Parathyroid adenoma (tissue), 2 donors: Measurements from ENCODE around the gene RAB36.

Experiments
- H2AFZ ChIP-seq: fragments of 300-600 bp; sonication (generic); one replicate; pipeline ENCODE4 v1.7.0; 2017; ENCODE audit warnings: antibody characterized with exemption, mild to moderate bottlenecking
- H3K27ac ChIP-seq: fragments of 300-600 bp; sonication (generic); one replicate; pipeline ENCODE4 v1.7.0; 2017
- H3K27me3 ChIP-seq: fragments of 300-600 bp; sonication (generic); one replicate; pipeline ENCODE4 v1.7.0; 2017; ENCODE audit warnings: low read length; ENCODE audit not compliant: control insufficient read depth, insufficient read depth
- H3K36me3 ChIP-seq: fragments of 300-600 bp; sonication (generic); one replicate; pipeline ENCODE4 v1.7.0; 2017; ENCODE audit warnings: low read length; ENCODE audit not compliant: control insufficient read depth, insufficient read depth
- H3K4me1 ChIP-seq: fragments of 300-600 bp; sonication (generic); one replicate; pipeline ENCODE4 v1.7.0; 2017; ENCODE audit warnings: control low read depth
- H3K4me2 ChIP-seq: fragments of 300-600 bp; sonication (generic); one replicate; pipeline ENCODE4 v1.7.0; 2017; ENCODE audit warnings: low read length
- H3K4me3 ChIP-seq: fragments of 300-600 bp; sonication (generic); one replicate; pipeline ENCODE4 v1.7.0; 2017; ENCODE audit warnings: low read depth, low read length
- H3K79me2 ChIP-seq: fragments of 300-600 bp; sonication (generic); one replicate; pipeline ENCODE4 v1.7.0; 2017; ENCODE audit warnings: control low read depth
- H3K9ac ChIP-seq: fragments of 300-600 bp; sonication (generic); one replicate; pipeline ENCODE4 v1.7.0; 2017; ENCODE audit warnings: mild to moderate bottlenecking
- H3K9me3 ChIP-seq: fragments of 300-600 bp; sonication (generic); one replicate; pipeline ENCODE4 v1.7.0; 2017; ENCODE audit warnings: low read length; ENCODE audit not compliant: control insufficient read depth
- TF ChIP-seq, protein P1 (sequence below): fragments of 300-600 bp; sonication (generic); IDR thresholded peaks from one replicate; pipeline ENCODE4 v1.7.0; 2017; ENCODE audit warnings: antibody characterized with exemption, mild to moderate bottlenecking
- donor health status: primary hyperparathyroidism.

Gene RAB36

DNA sequence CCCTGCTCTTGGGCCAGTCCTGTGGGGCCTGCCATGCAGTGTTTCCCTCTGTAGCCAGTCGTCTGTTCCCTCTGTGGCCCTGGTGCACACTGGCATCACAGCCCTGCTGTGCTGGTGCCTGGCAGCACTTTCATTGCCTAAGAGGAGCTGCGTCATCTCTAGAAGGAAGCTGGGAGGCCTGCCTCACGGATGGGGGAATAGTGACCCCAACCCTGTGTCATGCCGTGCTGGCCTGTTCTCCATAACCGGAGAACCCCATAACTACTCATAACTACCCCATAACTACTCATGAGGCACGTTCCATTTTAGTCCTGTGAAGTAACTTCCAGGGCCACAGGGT lies 14.0 kb downstream of the RAB36 start:
- TF ChIP-seq, protein P1, sequence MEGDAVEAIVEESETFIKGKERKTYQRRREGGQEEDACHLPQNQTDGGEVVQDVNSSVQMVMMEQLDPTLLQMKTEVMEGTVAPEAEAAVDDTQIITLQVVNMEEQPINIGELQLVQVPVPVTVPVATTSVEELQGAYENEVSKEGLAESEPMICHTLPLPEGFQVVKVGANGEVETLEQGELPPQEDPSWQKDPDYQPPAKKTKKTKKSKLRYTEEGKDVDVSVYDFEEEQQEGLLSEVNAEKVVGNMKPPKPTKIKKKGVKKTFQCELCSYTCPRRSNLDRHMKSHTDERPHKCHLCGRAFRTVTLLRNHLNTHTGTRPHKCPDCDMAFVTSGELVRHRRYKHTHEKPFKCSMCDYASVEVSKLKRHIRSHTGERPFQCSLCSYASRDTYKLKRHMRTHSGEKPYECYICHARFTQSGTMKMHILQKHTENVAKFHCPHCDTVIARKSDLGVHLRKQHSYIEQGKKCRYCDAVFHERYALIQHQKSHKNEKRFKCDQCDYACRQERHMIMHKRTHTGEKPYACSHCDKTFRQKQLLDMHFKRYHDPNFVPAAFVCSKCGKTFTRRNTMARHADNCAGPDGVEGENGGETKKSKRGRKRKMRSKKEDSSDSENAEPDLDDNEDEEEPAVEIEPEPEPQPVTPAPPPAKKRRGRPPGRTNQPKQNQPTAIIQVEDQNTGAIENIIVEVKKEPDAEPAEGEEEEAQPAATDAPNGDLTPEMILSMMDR: no peak
- Histone ChIP-seq H3K9me3 (no peaks in the 10 kb centered on the region), H2AFZ (no peak overlapping the region), H3K4me1 (no peaks in the 10 kb centered on the region), H3K4me2 (no peak overlapping the region), H3K27ac (no peak overlapping the region), H3K4me3 (no peak overlapping the region), H3K9ac (no peak overlapping the region), H3K36me3 (no peaks in the 10 kb centered on the region), H3K27me3 (no peaks in the 10 kb centered on the region), H3K79me2 (no peaks in the 10 kb centered on the region)

DNA sequence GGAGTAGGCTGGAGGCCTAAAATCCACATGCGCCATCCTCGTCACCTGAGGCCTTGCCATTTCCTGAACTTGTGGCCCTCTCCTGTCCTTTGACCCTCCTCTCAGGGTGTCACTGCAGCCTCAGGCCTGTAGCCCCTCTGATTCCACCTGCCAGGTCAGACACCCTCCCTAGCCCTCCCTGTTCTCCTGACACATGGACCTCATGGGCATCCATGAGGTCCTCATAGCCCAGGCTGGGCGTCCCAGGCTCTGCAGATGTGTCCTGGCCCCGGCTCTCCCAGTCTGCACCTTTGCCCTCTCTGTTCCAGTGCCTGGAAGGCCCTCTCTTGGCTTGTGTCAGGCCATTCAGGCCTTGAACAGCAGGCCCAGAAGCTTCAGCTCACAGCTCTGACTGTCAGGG lies 15.8 kb downstream of the RAB36 start:
- H3K4me1 ChIP-seq: no peaks in the 10 kb centered on the region
- no peaks in the 10 kb centered on the region for H3K9me3 ChIP-seq
- H3K27ac ChIP-seq: no peak overlapping the region
- TF ChIP-seq, protein P1: no peak
- H3K36me3 ChIP-seq: no peaks in the 10 kb centered on the region
- no peak overlapping the region for H3K9ac ChIP-seq
- H3K4me2 ChIP-seq: no peak overlapping the region
- H3K79me2 ChIP-seq: no peaks in the 10 kb centered on the region
- no peak overlapping the region for H3K4me3 ChIP-seq
- no peak overlapping the region for H2AFZ ChIP-seq
- H3K27me3 ChIP-seq: no peaks in the 10 kb centered on the region

DNA sequence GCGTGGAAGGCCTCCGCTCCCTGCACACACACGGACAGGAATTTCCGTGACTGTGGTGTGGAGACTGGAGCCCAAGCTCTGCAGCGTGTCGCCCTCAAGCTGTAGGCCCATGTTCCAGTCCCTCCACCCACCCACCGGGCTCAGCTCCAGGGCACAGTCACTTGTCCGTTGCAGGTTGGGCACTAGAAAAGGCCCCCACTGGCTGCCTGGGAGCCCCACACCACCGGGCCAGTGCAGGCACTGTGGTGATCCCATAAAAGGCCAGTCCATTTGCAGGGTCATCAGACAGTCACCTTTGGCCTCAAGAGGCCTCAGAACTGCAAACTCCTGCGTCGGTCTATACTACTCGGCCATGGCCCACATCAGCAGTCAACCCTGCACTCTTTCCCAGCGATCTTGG lies 16.3 kb downstream of the RAB36 start:
- no peak overlapping the region for H2AFZ ChIP-seq
- TF ChIP-seq, protein P1: no peak
- no peak overlapping the region for H3K9ac ChIP-seq
- H3K4me2 ChIP-seq: no peak overlapping the region
- H3K4me3 ChIP-seq: no peak overlapping the region
- no peaks in the 10 kb centered on the region for H3K36me3 ChIP-seq
- no peaks in the 10 kb centered on the region for H3K27me3 ChIP-seq
- no peak overlapping the region for H3K27ac ChIP-seq
- H3K79me2 ChIP-seq: no peaks in the 10 kb centered on the region
- H3K9me3 ChIP-seq: no peaks in the 10 kb centered on the region
- H3K4me1 ChIP-seq: no peaks in the 10 kb centered on the region

DNA sequence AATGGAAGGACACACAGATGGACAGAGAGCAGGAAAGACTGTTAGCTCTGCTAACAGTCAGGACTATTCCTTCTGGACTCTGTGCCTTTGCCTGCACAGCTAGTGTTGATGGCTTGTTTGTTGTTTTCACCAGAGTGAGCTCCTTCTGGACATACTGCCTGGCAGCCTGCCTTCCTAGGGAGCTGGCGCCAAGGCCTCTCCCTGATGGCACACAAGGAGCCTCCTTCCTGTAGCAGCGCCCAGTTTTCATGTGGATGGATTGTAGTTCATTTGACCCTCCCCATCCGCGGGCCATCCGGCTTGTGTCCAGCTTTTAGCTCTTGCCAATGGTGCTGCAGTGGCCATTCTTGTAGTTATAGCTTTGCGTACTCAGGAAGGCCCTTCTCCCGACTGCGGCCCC lies 18.4 kb downstream of the RAB36 start:
- no peaks in the 10 kb centered on the region for H3K4me1 ChIP-seq
- no peak overlapping the region for H2AFZ ChIP-seq
- H3K4me2 ChIP-seq: no peak overlapping the region
- no peak overlapping the region for H3K9ac ChIP-seq
- no peaks in the 10 kb centered on the region for H3K27me3 ChIP-seq
- H3K79me2 ChIP-seq: no peaks in the 10 kb centered on the region
- no peak overlapping the region for H3K27ac ChIP-seq
- H3K9me3 ChIP-seq: no peaks in the 10 kb centered on the region
- no peak overlapping the region for H3K4me3 ChIP-seq
- TF ChIP-seq, protein P1: no peak
- H3K36me3 ChIP-seq: no peaks in the 10 kb centered on the region

DNA sequence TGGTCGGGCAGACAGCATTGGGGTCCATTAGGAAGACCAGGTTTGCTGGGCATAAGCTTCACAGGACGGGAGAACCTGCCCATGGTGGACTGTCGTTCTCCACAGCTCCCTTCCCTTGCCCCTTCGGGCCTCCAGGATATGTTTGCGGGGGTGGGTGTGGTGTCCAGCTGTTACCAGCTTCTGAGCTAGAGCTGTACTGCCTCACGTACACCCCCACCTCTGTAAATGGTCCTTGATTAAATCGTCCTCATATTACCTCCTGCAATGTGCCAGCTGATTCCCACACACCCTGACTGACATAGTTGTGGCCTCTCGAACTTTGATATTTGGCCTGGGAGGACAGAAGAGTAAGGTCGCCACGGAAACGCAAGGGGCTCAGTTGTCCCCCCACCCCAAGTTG lies 18.8 kb downstream of the RAB36 start:
- Histone ChIP-seq H3K36me3 (no peaks in the 10 kb centered on the region), H3K4me2 (no peak overlapping the region), H3K9ac (no peak overlapping the region), H3K27me3 (no peaks in the 10 kb centered on the region), H3K9me3 (no peaks in the 10 kb centered on the region), H3K79me2 (no peaks in the 10 kb centered on the region), H2AFZ (no peak overlapping the region), H3K4me3 (no peak overlapping the region), H3K4me1 (no peaks in the 10 kb centered on the region), H3K27ac (no peak overlapping the region)
- TF ChIP-seq, protein P1: no peak
